ENCODE measurements around the gene OR2L2. TPM values are rescaled to one million over a fixed set of nuclear protein-coding genes. Genes with fewer than 3 reads are reported as not detected.
A peak's percentile ranks its signal among the peaks of the same experiment; 100 is the strongest.
"Not testable (repeated sequence)": the region's sequence is repeated elsewhere in the genome, so short reads cannot be mapped to it uniquely, and the experiment has no call there.

Gene OR2L2
- total RNA-seq, 6 experiments from 2014 or later, result 0.17 TPM; not detected in 5

- no peak for TF ChIP-seq POLR2A (IDR thresholded peaks at IDR 0.05)
- TF ChIP-seq, protein P1, sequence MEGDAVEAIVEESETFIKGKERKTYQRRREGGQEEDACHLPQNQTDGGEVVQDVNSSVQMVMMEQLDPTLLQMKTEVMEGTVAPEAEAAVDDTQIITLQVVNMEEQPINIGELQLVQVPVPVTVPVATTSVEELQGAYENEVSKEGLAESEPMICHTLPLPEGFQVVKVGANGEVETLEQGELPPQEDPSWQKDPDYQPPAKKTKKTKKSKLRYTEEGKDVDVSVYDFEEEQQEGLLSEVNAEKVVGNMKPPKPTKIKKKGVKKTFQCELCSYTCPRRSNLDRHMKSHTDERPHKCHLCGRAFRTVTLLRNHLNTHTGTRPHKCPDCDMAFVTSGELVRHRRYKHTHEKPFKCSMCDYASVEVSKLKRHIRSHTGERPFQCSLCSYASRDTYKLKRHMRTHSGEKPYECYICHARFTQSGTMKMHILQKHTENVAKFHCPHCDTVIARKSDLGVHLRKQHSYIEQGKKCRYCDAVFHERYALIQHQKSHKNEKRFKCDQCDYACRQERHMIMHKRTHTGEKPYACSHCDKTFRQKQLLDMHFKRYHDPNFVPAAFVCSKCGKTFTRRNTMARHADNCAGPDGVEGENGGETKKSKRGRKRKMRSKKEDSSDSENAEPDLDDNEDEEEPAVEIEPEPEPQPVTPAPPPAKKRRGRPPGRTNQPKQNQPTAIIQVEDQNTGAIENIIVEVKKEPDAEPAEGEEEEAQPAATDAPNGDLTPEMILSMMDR (IDR thresholded peaks at IDR 0.05), result no peak
- no peaks in the 10 kb centered on the region for H3K27me3 ChIP-seq
- H3K9me3 ChIP-seq, result no peaks in the 10 kb centered on the region
- DNase-seq (no peak), ATAC-seq (no peak)
- intact Hi-C loops (cut with DNase I), result no loop called here
- WGBS (ENCODE audit: insufficient coverage, low coverage, low lambda C conversion rate, missing lambda C conversion rate), result 30% methylated on average over 1 of the region's 1 CpG
- H3K4me3 ChIP-seq, result no peak overlapping the region
- no peaks in the 10 kb centered on the region for H3K4me1 ChIP-seq
- H3K36me3 ChIP-seq, result no peaks in the 10 kb centered on the region
- no peak overlapping the region for H3K27ac ChIP-seq
Measured at GRCh38 chr1:248047008-248047407, 17.1 kb downstream of the OR2L2 start.

DNA sequence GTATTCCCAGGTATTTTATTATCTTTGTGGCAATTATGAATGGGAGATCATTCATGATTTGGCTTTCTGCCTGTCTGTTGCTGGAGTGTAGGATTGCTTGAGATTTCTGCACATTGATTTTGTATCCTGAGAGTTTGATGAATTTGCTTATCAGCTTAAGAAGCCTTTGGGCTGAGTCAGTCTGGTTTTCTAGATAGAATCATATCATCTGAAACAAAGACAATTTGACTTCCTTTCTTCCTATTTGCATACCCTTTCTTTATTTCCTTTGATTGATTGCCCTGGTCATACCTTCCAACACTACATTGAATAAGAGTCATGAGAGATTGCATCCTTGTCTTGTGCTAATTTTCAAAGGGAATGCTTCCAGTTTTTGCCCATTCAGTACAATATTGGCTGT, 24.8 kb downstream of the OR2L2 start:
- DNase-seq, result no peak
- peaks cover 0 to 3% (median 0%) of the 10 kb centered on the region in 4 donors for H3K9me3 ChIP-seq
- no peak overlapping the region for H3K4me3 ChIP-seq
- no peak for TF ChIP-seq POLR2A (IDR thresholded peaks at IDR 0.05)
- TF ChIP-seq, protein P1 (IDR thresholded peaks at IDR 0.05), result no peak
- no peak for ATAC-seq
- H3K4me1 ChIP-seq, result no peaks in the 10 kb centered on the region
- intact Hi-C loops (cut with DNase I), result no loop called here
- H3K27me3 ChIP-seq, result no peaks in the 10 kb centered on the region
- H3K36me3 ChIP-seq, result no peaks in the 10 kb centered on the region
- no peak overlapping the region for H3K27ac ChIP-seq

DNA sequence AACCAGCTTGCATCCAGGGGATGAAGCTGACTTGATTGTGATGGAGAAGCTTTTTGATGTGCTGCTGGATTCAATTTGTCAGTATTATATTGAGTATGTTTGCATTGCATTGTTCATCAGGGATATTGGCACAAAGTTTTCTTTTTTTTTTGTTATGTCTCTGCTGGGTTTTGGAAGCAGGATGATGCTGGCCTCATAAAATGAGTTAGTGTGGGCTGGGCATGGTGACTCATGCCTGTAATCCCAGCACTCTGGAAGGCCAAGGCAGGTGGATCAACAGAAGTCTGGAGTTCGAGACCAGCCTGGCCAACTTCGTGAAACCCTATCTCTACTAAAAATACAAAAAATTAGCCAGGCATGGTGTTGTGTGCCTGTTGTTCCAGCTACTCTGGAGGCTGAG, 25.4 kb downstream of the OR2L2 start:
- no peaks in the 10 kb centered on the region for H3K27me3 ChIP-seq
- peaks cover 0 to 3% (median 0%) of the 10 kb centered on the region in 4 donors for H3K9me3 ChIP-seq
- H3K4me1 ChIP-seq, result no peaks in the 10 kb centered on the region
- TF ChIP-seq POLR2A (IDR thresholded peaks at IDR 0.05), result no peak
- TF ChIP-seq, protein P1 (IDR thresholded peaks at IDR 0.05), result no peak
- no peak overlapping the region for H3K27ac ChIP-seq
- no peak for DNase-seq
- no peak for ATAC-seq
- WGBS (ENCODE audit: insufficient coverage, low coverage, low lambda C conversion rate, missing lambda C conversion rate), result 47% methylated on average over 2 of the region's 2 CpGs
- no peak overlapping the region for H3K4me3 ChIP-seq
- intact Hi-C loops (cut with DNase I), result no loop called here
- H3K36me3 ChIP-seq, result no peaks in the 10 kb centered on the region

- intact Hi-C loops (cut with DNase I), result no loop called here
- Histone ChIP-seq H3K27ac (no peak overlapping the region), H3K36me3 (no peaks in the 10 kb centered on the region), H3K4me1 (no peaks in the 10 kb centered on the region), H3K27me3 (no peaks in the 10 kb centered on the region), H3K4me3 (no peak overlapping the region), H3K9me3 (no peaks in the 10 kb centered on the region)
- ATAC-seq (no peak), DNase-seq (no peak)
- TF ChIP-seq, protein P1 (IDR thresholded peaks at IDR 0.05), result no peak
- TF ChIP-seq POLR2A (IDR thresholded peaks at IDR 0.05), result no peak
- 38% methylated on average over 2 of the region's 2 CpGs for WGBS (ENCODE audit: insufficient coverage, low coverage, low lambda C conversion rate, missing lambda C conversion rate)
Measured at GRCh38 chr1:248065071-248065470, 35.2 kb downstream of the OR2L2 start.

GRCh38 chr1:248065604-248066003, 35.7 kb downstream of the OR2L2 start:
- WGBS (ENCODE audit: insufficient coverage, low coverage, low lambda C conversion rate, missing lambda C conversion rate), result 85% methylated on average over 3 of the region's 3 CpGs

DNA sequence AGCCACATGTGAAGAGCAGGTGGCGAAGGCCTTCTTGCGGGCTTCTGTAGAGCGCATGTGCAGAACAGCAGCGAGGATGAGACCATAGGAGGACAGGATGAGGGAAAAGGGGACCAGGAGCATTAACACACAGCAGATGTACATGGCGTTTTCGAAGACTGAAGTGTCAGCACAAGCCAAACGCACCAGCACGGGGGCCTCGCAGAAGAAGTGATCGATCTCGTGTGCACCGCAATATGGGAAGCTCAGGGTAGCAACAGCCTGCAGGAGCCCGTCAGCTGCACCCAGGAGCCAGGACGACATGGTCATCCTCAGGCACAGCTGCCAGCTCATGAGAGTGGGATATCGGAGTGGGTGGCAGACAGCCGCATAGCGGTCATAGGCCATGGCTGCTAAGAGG, 54.0 kb downstream of the OR2L2 start:
- H3K27me3 ChIP-seq; H3K4me1 ChIP-seq; H3K4me3 ChIP-seq; H3K36me3 ChIP-seq; intact Hi-C loops (cut with DNase I); H3K27ac ChIP-seq; DNase-seq; H3K9me3 ChIP-seq: not testable (repeated sequence)
- WGBS (ENCODE audit: insufficient coverage, low coverage, low lambda C conversion rate, missing lambda C conversion rate), result 57% methylated on average over 5 of the region's 17 CpGs
- peak in 1 of 4 donors; percentile 17 for ATAC-seq

More at GRCh38 chr1:248065604-248066003, 35.7 kb downstream of the OR2L2 start:
- no peaks in the 10 kb centered on the region for H3K27me3 ChIP-seq
- no peak for TF ChIP-seq POLR2A (IDR thresholded peaks at IDR 0.05)
- TF ChIP-seq, protein P1 (IDR thresholded peaks at IDR 0.05), result no peak
- DNase-seq (no peak), ATAC-seq (no peak)
- H3K27ac ChIP-seq, result no peak overlapping the region
- no peaks in the 10 kb centered on the region for H3K4me1 ChIP-seq
- H3K9me3 ChIP-seq, result no peaks in the 10 kb centered on the region
- intact Hi-C loops (cut with DNase I), result no loop called here
- H3K36me3 ChIP-seq, result no peaks in the 10 kb centered on the region
- H3K4me3 ChIP-seq, result no peak overlapping the region

All from right lobe of liver (tissue), 6 donors.